ENCODE data around the gene NUDT3. TPM values are rescaled to one million over a fixed set of nuclear protein-coding genes. Genes with fewer than 3 reads are reported as not detected.

The NUDT3 gene
- total and polyA plus RNA-seq, 9 of the 15 experiments (the other 6 are each of a cell fraction or from before 2014, with no cell fraction given) = 5.4 to 81.2 (median 56.4) TPM

- TF ChIP-seq E2F5 (CRISPR knock-in tag; IDR thresholded peaks at IDR 0.05) (peak; percentile 83; the same call in 1 of the 2 replicates), CHD1 (IDR thresholded peaks at IDR 0.05; ENCODE audit: low read length) (no peak), SRSF3 (IDR thresholded peaks at IDR 0.05; ENCODE audit: insufficient read depth, low read length) (no peak), ATF3 (IDR thresholded peaks at IDR 0.05) (no peak; the same call in 1 of the 2 replicates), ATF3 (CRISPR knock-in tag; conservative IDR thresholded peaks at IDR 0.05) (0 out of 2 replicates have a peak, but pooled peaks have one; percentile 28), POU5F1 (IDR thresholded peaks at IDR 0.05; ENCODE audit: borderline replicate concordance, low read depth, low read length, partially characterized antibody) (peak; percentile 5), BRF2 (IDR thresholded peaks at IDR 0.05; ENCODE audit: borderline replicate concordance, insufficient read depth, insufficient read length) (no peak), ZBTB7A (IDR thresholded peaks at IDR 0.05; ENCODE audit: borderline replicate concordance, control insufficient read depth, low read depth, low read length) (no peak; the same call in none of the 2 replicates), FIP1L1 (IDR thresholded peaks at IDR 0.05; ENCODE audit: low read depth, low read length, poor library complexity, severe bottlenecking) (peak; percentile 93), ZNF507 (tag; conservative IDR thresholded peaks at IDR 0.05) (no peak), HMGN3 (IDR thresholded peaks at IDR 0.05; ENCODE audit: borderline replicate concordance, extremely low read depth, insufficient read length, low read depth, low read length) (peak; percentile 96), PRPF4 (IDR thresholded peaks at IDR 0.05; ENCODE audit: insufficient read depth, low read depth, low read length, poor library complexity, severe bottlenecking) (peak; percentile 20), OTX1 (CRISPR knock-in tag; IDR thresholded peaks at IDR 0.05) (no peak), TOE1 (IDR thresholded peaks at IDR 0.05; ENCODE audit: borderline replicate concordance) (peak; percentile 65; the same call in 1 of the 2 replicates), TOE1 (CRISPR knock-in tag; IDR thresholded peaks at IDR 0.05; ENCODE audit: borderline replicate concordance, low read depth) (peak; percentile 88), PURB (CRISPR knock-in tag; IDR thresholded peaks at IDR 0.05; ENCODE audit: low read depth) (no peak), SRSF7 (optimal IDR thresholded peaks at IDR 0.05; ENCODE audit: low read depth, low read length) (no peak), ETS2 (tag; IDR thresholded peaks at IDR 0.05; ENCODE audit: borderline replicate concordance, poor library complexity, severe bottlenecking) (no peak), ZNF41 (CRISPR knock-in tag; conservative IDR thresholded peaks at IDR 0.05) (no peak), SREBF1 (IDR thresholded peaks at IDR 0.05; ENCODE audit: borderline replicate concordance, low read depth, low read length) (peak; percentile 70; the same call in 1 of the 2 replicates), CBFB (CRISPR knock-in tag; IDR thresholded peaks at IDR 0.05) (peak; percentile 77; the same call in 1 of the 2 replicates), POLR2B (IDR thresholded peaks at IDR 0.05; ENCODE audit: low read depth, partially characterized antibody) (peak; percentile 48), MLLT1 (IDR thresholded peaks at IDR 0.05) (peak; percentile 41 to 63; a peak in 3 of 4 replicates)
Observed at GRCh38 chr6:34392497-34393190, at the start of gene NUDT3 (continued).
